ENCODE measurements around the gene NPB.

NPB gene

GRCh38 chr17:81870131-81870980 lies 31.7 kb upstream of the NPB start:
- H3K27ac ChIP-seq = peak overlapping the region; percentile 97
- ChIA-PET POLR2A (ENCODE audit: low non-redundant PET) (interaction anchor here (0.7 kb wide), 1 partner anchor 9 kb away, joined by 3 read pairs; no protein-coding TSS in a partner anchor), CTCF (interaction anchor here (0.9 to 1.5 kb wide), 3 partner anchors 10 to 135 kb away, joined by 3 to 5 read pairs (median 4); partner anchors contain the start of gene P4HB)
- no peak for TF ChIP-seq CTCF (conservative IDR thresholded peaks at IDR 0.05; ENCODE audit: low read depth)
- DNase-seq (ENCODE audit: low spot score) = no peak

- no peak for DNase-seq (ENCODE audit: low spot score)
- ChIA-PET CTCF (no interaction called here), POLR2A (ENCODE audit: low non-redundant PET) (no interaction called here)
- peak within 1 kb of the TSS; percentile 97 for H3K27ac ChIP-seq
- TF ChIP-seq CTCF (conservative IDR thresholded peaks at IDR 0.05; ENCODE audit: low read depth) = no peak
Measured at GRCh38 chr17:81870981-81871386, 31.1 kb upstream of the NPB start, which contains the start of gene ARHGDIA. TSS of gene ARHGDIA (minus strand) at chr17:81871337. CDS start at chr17:81869930, 1,407 bp downstream.

- H3K27ac ChIP-seq = peak overlapping the region; percentile 97
- peak; percentile 93 for DNase-seq (ENCODE audit: low spot score)
- CTCF ChIA-PET = no interaction called here
- POLR2A ChIA-PET (ENCODE audit: low non-redundant PET) = no interaction called here
- TF ChIP-seq CTCF (conservative IDR thresholded peaks at IDR 0.05; ENCODE audit: low read depth) = peak; percentile 46
Measured at GRCh38 chr17:81871387-81872230, 30.4 kb upstream of the NPB start.

GRCh38 chr17:81877569-81877968 lies 24.5 kb upstream of the NPB start:
- TF ChIP-seq CTCF (conservative IDR thresholded peaks at IDR 0.05; ENCODE audit: low read depth) = no peak
- CTCF ChIA-PET = no interaction called here
- POLR2A ChIA-PET (ENCODE audit: low non-redundant PET) = no interaction called here
- no peak for DNase-seq (ENCODE audit: low spot score)
- H3K27ac ChIP-seq = peak overlapping the region; percentile 25

GRCh38 chr17:81878294-81878693 lies 23.7 kb upstream of the NPB start:
- POLR2A ChIA-PET (ENCODE audit: low non-redundant PET) = no interaction called here

More at GRCh38 chr17:81878294-81878693, 23.7 kb upstream of the NPB start:
- DNase-seq (ENCODE audit: low spot score) = no peak
- CTCF ChIA-PET = no interaction called here
- no peak overlapping the region for H3K27ac ChIP-seq
- TF ChIP-seq CTCF (conservative IDR thresholded peaks at IDR 0.05; ENCODE audit: low read depth) = no peak

Measured in RWPE1 (cell line).